ENCODE data around the gene IFT43. TPM values are rescaled to one million over a fixed set of nuclear protein-coding genes. Genes with fewer than 3 reads are reported as not detected.
"Not testable (repeated sequence)": the region's sequence is repeated elsewhere in the genome, so short reads cannot be mapped to it uniquely, and the experiment has no call there.

The IFT43 gene
- total RNA-seq, 1 donor from 2014 or later, result 30.4 TPM

GRCh38 chr14:76002383-76002782 lies 16.8 kb downstream of the IFT43 start:
- DNase-seq (ENCODE audit: missing footprints) (no peak), ATAC-seq (no peak)
- intact Hi-C loops (cut with DNase I), result no loop called here

- intact Hi-C loops (cut with DNase I), result no loop called here
- no peak for ATAC-seq
- DNase-seq (ENCODE audit: missing footprints), result no peak
These were observed 20.7 kb downstream of the IFT43 start for GRCh38 chr14:76006253-76006652.

GRCh38 chr14:76007379-76007778 lies 21.8 kb downstream of the IFT43 start:
- DNase-seq (ENCODE audit: missing footprints) (no peak), ATAC-seq (no peak)
- intact Hi-C loops (cut with DNase I), result no loop called here

DNA sequence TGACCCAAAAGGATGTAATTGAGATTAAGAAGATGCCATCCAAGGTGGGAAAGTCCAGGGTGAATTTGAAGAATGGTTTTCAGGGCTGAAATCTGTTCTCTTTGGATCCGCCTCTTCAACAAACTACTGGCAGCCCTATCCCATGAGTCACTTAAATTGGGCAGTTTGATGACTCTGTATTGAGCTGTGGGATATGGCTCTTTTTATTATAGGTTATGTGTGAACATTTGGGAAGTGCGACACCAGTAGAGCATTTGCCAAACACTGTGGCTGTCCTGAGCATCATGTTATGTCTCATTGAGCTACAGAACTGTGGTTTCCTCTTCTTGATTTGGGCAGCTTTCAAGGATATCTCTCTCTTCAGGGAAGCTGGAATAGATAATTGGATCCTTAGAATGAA lies 22.3 kb downstream of the IFT43 start:
- intact Hi-C loops (cut with DNase I), result no loop called here

GRCh38 chr14:76009627-76010026 lies 24.1 kb downstream of the IFT43 start:
- intact Hi-C loops (cut with DNase I); DNase-seq (ENCODE audit: missing footprints); ATAC-seq: not testable (repeated sequence)

More for the DNA sequence above, 22.3 kb downstream of the IFT43 start:
- no peak for DNase-seq (ENCODE audit: missing footprints)
- no peak for ATAC-seq

- DNase-seq (ENCODE audit: missing footprints) (no peak), ATAC-seq (no peak)
- intact Hi-C loops (cut with DNase I), result no loop called here
These were observed 26.4 kb downstream of the IFT43 start for GRCh38 chr14:76011930-76012329.

- ATAC-seq (peak; percentile 67), DNase-seq (ENCODE audit: missing footprints) (peak; percentile 41)
- intact Hi-C loops (cut with DNase I), result no loop called here
These were observed 26.8 kb downstream of the IFT43 start for GRCh38 chr14:76012354-76012753.

DNA sequence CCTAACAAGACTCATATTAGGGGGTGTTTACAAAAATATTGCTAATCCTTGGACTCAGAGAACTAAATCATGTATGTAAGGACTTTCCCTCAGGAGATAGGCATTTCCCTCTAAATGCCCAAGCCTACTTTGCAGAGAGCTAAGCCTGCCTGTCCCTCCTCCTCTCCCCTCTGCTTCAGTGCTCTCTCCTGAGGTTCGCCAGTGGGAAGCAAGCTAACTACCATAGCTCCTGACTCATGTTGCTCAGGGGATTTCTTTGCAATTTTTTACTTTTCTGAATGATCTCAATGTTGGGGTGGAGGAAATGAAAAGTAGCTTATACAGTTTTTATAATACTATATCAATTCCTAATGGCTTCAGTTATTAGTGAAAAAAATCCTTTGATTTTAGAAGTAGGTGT lies 29.6 kb downstream of the IFT43 start:
- DNase-seq (ENCODE audit: missing footprints) (no peak), ATAC-seq (no peak)
- intact Hi-C loops (cut with DNase I), result no loop called here

- no peak for ATAC-seq
- intact Hi-C loops (cut with DNase I), result no loop called here
These were observed 30.1 kb downstream of the IFT43 start for GRCh38 chr14:76015668-76016067.

DNA sequence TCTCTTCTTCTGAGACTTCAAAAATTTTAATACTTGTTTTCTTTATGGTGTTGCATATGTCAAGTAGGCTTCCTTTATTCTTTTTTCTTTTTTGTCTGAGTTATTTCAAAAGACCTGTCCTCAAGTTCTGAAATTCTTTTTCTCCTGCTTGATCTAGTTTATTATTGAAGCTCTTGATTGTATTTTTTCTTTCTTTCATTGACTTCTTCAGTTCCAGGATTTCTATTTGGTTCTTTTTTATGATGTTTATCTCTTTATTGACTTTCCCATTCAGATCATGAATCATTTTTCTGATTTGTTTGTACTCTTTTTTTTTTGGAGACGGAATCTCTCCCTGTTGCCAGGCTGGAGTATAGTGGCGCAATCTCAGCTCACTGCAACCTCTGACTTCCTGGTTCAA lies 34.1 kb downstream of the IFT43 start:
- no peak for DNase-seq (ENCODE audit: missing footprints)
- intact Hi-C loops (cut with DNase I), result no loop called here
- ATAC-seq, result no peak

More at GRCh38 chr14:76015668-76016067, 30.1 kb downstream of the IFT43 start:
- no peak for DNase-seq (ENCODE audit: missing footprints)

GRCh38 chr14:76022991-76023390 lies 37.4 kb downstream of the IFT43 start:
- intact Hi-C loops (cut with DNase I), result no loop called here
- ATAC-seq (no peak), DNase-seq (ENCODE audit: missing footprints) (no peak)

DNA sequence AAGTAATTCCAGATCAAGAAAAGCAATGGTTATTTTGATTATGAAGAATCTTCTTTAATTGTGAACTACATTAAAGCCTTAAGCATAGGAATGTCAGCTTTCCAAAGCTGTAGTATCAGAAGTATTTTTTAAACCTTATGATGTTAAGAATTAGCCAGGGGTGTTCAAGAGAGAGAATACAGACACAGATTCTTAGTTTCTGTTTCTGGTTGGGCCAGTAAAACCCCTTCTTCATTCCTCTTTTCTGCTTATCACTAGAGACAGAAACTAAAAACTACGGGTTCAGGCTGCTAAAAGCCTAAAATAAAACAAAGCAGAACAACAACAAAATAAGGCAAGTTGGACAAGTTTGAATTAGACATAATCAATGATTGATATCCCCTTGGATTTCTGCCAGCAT lies 38.2 kb downstream of the IFT43 start:
- no peak for ATAC-seq
- intact Hi-C loops (cut with DNase I), result no loop called here
- DNase-seq (ENCODE audit: missing footprints), result no peak

GRCh38 chr14:76024211-76024907 lies 38.8 kb downstream of the IFT43 start:
- ATAC-seq, result peak; percentile 56
- no peak for DNase-seq (ENCODE audit: missing footprints)
- intact Hi-C loops (cut with DNase I), result no loop called here

- ATAC-seq, result no peak
- intact Hi-C loops (cut with DNase I), result no loop called here
- DNase-seq (ENCODE audit: missing footprints), result no peak
These were observed 49.0 kb downstream of the IFT43 start for GRCh38 chr14:76034566-76034965.

DNA sequence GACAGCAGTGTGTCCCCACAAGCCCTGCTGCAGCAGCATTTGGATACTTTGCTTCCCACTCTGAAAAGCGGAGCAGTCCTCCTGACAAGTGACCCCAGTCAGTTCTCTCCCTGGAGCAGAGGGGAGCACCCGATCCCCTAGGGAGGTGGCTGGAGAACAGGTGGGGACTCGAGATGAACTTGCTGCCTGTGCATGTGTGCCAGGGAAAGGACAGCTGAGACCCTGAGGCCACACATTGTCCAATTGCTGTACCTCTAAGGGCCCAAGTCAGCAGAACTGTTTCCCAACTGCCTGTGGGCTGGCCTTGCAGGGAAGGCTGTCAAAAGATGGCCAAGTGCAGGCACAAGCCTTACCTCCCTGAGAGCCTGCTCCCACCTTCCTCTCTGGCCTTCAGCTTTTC lies 55.1 kb downstream of the IFT43 start:
- intact Hi-C loops (cut with DNase I), result no loop called here
- ATAC-seq, result no peak

DNA sequence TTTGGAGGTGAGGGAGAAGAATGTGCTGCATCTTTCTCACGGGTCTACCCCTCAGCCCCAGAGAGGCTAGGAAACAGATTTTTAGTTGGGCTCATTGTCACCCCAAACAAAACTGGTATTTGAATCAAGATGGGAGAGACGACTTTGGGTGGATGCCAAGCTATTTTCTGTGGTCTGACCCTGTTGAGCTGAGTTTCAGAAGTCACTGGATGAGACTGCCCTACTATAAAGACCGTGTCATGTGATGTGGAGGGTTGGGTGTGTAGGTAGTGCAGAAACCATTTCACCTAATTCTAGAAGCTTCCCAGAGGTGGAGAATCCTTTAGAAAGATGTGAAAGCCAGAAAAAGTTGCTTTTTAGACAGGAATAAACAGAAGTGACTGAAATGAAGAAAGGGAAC lies 60.2 kb downstream of the IFT43 start:
- ATAC-seq, result no peak
- intact Hi-C loops (cut with DNase I), result no loop called here

More for the DNA sequence above, 55.1 kb downstream of the IFT43 start:
- DNase-seq (ENCODE audit: missing footprints), result no peak

DNA sequence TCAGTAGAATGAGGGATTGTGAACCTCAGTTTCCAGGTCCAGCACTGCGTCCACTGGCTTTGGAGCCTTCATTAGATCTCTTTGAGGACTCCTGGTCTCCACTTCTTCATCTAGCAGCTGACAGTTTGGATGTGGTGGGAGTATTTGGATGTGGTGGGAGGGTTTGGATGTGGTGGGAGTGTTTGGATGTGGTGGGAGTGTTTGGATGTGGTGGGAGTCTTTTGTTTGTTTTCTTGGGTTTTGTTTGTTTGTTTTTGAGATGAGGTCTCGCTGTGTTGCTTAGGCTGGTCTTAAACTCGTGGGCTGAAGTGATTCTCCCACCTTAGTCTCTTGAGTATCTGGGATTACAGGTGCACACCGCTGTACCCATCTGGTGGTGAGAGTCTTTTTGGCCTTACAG lies 64.7 kb downstream of the IFT43 start:
- ATAC-seq (no peak), DNase-seq (ENCODE audit: missing footprints) (no peak)
- intact Hi-C loops (cut with DNase I), result loop anchor here (1.0 to 2.0 kb wide), 3 partner anchors 303 to 597 kb away; no protein-coding TSS in a partner anchor

More for the DNA sequence above, 60.2 kb downstream of the IFT43 start:
- no peak for DNase-seq (ENCODE audit: missing footprints)

DNA sequence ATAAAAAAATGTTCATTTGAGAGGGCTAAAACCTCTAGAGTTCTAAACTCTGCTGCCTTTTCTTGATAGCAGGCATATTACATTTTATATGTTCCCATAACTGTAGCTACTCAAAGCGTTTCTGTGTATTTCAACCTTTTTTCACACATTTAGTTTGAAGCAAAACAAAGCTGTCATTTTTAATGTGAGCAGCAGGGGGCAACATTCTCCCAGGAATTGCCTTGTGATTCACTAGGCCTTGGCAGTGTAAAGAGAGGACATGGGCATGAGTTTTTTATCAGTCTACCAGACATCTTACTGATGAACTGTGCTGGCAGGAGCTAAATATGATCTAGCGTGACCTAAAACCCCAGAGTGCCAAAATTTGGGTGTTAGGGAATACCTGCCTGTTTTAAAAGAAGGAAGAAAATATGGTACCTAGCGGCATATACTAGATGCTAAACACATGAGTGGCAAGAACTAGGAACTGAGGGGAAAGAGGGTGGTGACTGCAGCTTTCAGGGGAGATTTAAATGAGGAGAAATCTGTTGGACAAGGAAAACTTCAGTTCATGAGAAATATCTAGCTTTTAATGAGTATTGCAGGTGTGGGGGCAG lies 65.3 kb downstream of the IFT43 start:
- intact Hi-C loops (cut with DNase I), result loop anchor here (1.0 to 2.0 kb wide), 3 partner anchors 302 to 596 kb away; no protein-coding TSS in a partner anchor
- ATAC-seq, result peak; percentile 65
- no peak for DNase-seq (ENCODE audit: missing footprints)

GRCh38 chr14:76051717-76052465 lies 66.3 kb downstream of the IFT43 start:
- DNase-seq (ENCODE audit: missing footprints) (no peak), ATAC-seq (no peak)
- intact Hi-C loops (cut with DNase I), result loop anchor here (2.0 kb wide), 2 partner anchors 301 to 595 kb away; no protein-coding TSS in a partner anchor

Measured in Right ventricle myocardium inferior (tissue), 1 donor.